VCaP (cell line): ENCODE measurements around the gene TENT5C.
A peak's percentile ranks its signal among the peaks of the same experiment; 100 is the strongest.

Source experiments
- H3K27ac ChIP-seq: fragments of 450-650 bp; 2 replicates; pipeline ENCODE4 v1.5.1; 2017
- TF ChIP-seq, protein P1 (sequence below): fragments of 450-650 bp; conservative IDR thresholded peaks from 2 replicates; pipeline ENCODE4 v1.5.1; 2017; ENCODE audit warnings: mild to moderate bottlenecking, moderate library complexity

Gene TENT5C

DNA sequence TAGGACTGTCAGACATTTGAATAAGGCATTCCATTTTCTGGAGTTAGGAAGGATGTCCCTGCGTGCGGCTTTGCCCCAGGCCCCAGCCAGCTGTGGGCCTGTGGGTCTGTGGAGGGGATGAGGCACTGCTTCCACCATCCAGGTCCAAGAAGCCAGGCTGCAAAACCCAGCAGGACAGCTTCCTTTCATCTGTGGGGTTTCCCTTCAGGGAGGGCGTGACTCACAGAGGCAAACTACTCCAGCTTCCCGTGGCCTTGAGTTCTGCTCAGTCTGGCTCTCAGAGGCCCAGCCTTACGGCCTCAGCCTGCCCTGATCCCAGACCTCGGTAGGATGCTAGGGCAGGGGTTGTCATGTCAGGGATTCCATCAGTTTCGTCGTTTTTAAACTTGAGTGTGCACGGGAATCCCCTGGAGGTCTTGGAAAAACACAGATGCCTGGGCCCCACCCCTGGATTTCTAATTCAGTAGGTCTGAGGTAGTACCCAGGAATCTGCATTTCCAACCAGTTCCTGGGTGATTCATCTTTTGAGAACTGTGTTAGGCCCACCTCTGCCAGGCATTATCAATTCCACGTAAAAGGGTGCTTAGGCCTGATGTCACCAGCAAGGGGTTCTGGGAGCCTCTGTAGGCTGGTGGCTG lies 32.3 kb upstream of the TENT5C start:
- H3K27ac ChIP-seq = peak overlapping the region; percentile 71

DNA sequence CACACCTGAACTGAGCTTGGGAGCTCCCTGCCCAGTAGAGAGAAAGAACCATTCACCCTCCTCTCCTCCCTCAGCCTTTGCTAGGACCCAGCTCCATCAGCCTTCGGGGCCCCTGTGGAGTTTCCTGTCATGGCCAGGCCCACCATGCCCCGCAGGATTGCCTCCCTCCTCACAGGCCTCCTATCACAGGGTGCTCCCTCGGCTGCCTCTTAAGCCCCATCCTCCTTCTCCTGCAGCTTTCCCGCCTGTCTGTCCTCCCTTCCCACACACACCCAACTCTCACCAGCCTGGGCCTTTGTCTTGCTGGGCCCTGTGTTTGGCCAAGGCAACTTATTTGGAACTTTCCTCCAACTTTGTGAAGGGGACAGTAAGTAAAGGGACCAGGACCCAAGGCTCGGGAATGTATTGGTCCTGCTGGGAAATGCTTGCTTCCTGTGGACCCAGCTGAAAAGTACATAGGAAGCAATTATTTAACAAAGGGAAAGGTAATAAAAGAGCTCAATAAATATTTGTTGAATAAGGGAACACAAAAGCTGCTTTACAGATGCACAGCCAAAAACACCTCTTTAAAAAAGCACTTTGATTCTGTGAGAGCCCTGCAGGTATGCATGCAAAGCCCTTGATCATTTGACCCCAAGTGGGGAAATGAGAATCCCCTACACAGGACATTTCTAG lies 31.6 kb upstream of the TENT5C start:
- TF ChIP-seq, protein P1, sequence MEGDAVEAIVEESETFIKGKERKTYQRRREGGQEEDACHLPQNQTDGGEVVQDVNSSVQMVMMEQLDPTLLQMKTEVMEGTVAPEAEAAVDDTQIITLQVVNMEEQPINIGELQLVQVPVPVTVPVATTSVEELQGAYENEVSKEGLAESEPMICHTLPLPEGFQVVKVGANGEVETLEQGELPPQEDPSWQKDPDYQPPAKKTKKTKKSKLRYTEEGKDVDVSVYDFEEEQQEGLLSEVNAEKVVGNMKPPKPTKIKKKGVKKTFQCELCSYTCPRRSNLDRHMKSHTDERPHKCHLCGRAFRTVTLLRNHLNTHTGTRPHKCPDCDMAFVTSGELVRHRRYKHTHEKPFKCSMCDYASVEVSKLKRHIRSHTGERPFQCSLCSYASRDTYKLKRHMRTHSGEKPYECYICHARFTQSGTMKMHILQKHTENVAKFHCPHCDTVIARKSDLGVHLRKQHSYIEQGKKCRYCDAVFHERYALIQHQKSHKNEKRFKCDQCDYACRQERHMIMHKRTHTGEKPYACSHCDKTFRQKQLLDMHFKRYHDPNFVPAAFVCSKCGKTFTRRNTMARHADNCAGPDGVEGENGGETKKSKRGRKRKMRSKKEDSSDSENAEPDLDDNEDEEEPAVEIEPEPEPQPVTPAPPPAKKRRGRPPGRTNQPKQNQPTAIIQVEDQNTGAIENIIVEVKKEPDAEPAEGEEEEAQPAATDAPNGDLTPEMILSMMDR = no peak
- H3K27ac ChIP-seq = peak overlapping the region; percentile 71

More for the DNA sequence above, 32.3 kb upstream of the TENT5C start:
- TF ChIP-seq, protein P1 = no peak

- TF ChIP-seq, protein P1 = no peak
Measured at GRCh38 chr1:117575586-117576225, 30.1 kb upstream of the TENT5C start.

GRCh38 chr1:117576236-117576635 lies 29.6 kb upstream of the TENT5C start:
- TF ChIP-seq, protein P1 = no peak
- no peak overlapping the region for H3K27ac ChIP-seq

More at GRCh38 chr1:117575586-117576225, 30.1 kb upstream of the TENT5C start:
- peak overlapping the region; percentile 71 for H3K27ac ChIP-seq

GRCh38 chr1:117577191-117577885 lies 28.5 kb upstream of the TENT5C start:
- TF ChIP-seq, protein P1 = no peak

DNA sequence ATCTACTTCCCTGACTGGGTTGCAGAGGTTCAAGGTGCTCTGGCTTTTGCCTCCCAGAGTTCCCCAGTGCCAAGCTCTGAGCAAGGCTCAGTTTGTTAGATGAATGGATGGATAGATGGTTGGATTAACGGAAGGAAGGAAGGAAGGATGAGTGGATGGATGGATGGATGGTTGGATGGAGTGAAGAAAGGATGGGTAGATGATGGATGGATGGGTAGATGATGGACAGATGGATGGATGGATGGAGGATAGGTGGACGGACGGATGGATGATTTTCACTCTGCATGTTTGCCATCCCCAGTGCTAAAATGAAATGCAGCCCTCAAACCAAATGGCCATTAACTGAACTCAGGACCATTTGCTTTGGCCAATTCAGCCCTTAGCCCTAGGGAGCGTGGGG lies 27.4 kb upstream of the TENT5C start:
- H3K27ac ChIP-seq = no peak overlapping the region
- TF ChIP-seq, protein P1 = no peak

More at GRCh38 chr1:117577191-117577885, 28.5 kb upstream of the TENT5C start:
- no peak overlapping the region for H3K27ac ChIP-seq
